IMR-90 (cell line): Measurements from ENCODE around the gene PRUNE2.

Source experiments
- CEBPB ChIP-seq: IDR thresholded peaks from 2 replicates; pipeline ENCODE4 v1.6.1; 2012; ENCODE audit warnings: low read depth, low read length, improper control_type of control experiment
- CTCF ChIP-seq: conservative IDR thresholded peaks from 2 replicates; pipeline ENCODE4 v1.5.1; 2012; ENCODE audit warnings: mild to moderate bottlenecking, low read depth, low read length, improper control_type of control experiment
- ELK1 ChIP-seq: fragments of 150-350 bp; IDR thresholded peaks from 2 replicates; pipeline ENCODE4 v1.6.1; 2016; ENCODE audit warnings: low read depth, mild to moderate bottlenecking, low read length, moderate library complexity, borderline replicate concordance
- MAZ ChIP-seq: IDR thresholded peaks from 2 replicates; pipeline ENCODE4 v1.6.1; 2012; ENCODE audit warnings: low read depth, mild to moderate bottlenecking, low read length, improper control_type of control experiment, moderate library complexity, borderline replicate concordance
- MXI1 ChIP-seq: IDR thresholded peaks from 2 replicates; pipeline ENCODE4 v1.6.1; 2012; ENCODE audit warnings: low read depth, mild to moderate bottlenecking, low read length, moderate library complexity, borderline replicate concordance
- POLR2A ChIP-seq: IDR thresholded peaks from 2 replicates; pipeline ENCODE4 v1.6.1; 2012; ENCODE audit warnings: mild to moderate bottlenecking, low read depth, low read length
- RFX5 ChIP-seq: IDR thresholded peaks from 2 replicates; pipeline ENCODE4 v1.8.0; 2012; ENCODE audit warnings: low read depth, mild to moderate bottlenecking, low read length, moderate library complexity

- TF ChIP-seq CTCF (no peak), POLR2A (no peak), MXI1 (no peak), RFX5 (no peak), CEBPB (peak; percentile 82), MAZ (no peak), ELK1 (no peak)
Observed at GRCh38 chr9:76676857-76677256, 229.1 kb downstream of the PRUNE2 start.
